Trophoblast cell (in vitro differentiated cells and primary cell): Measurements from ENCODE around the gene EMP2.

Experiments used
- DNase-seq, 2 donors: peaks; one replicate each; pipeline ENCODE4 v3.0.0-alpha.2; 2016
- H2AFZ ChIP-seq: 2 replicates; pipeline ENCODE4 v1.6.1; 2013; ENCODE audit warnings: low read length, moderate library complexity, mild to moderate bottlenecking; ENCODE audit not compliant: insufficient read depth, poor library complexity
- H2AK5ac ChIP-seq: 2 replicates; pipeline ENCODE4 v1.6.1; 2013; ENCODE audit warnings: mild to moderate bottlenecking, low read length
- H2BK120ac ChIP-seq: 2 replicates; pipeline ENCODE4 v1.6.1; 2013; ENCODE audit warnings: low read length, mild to moderate bottlenecking, moderate library complexity; ENCODE audit not compliant: insufficient read depth, poor library complexity
- H2BK12ac ChIP-seq: 2 replicates; pipeline ENCODE4 v1.6.1; 2013; ENCODE audit warnings: mild to moderate bottlenecking, low read length, moderate library complexity
- H2BK5ac ChIP-seq: 2 replicates; pipeline ENCODE4 v1.6.1; 2013; ENCODE audit warnings: low read length, low read depth, moderate library complexity, mild to moderate bottlenecking; ENCODE audit not compliant: poor library complexity
- H3K14ac ChIP-seq: 2 replicates; pipeline ENCODE4 v1.6.1; 2013; ENCODE audit warnings: mild to moderate bottlenecking, low read length
- H3K18ac ChIP-seq: 2 replicates; pipeline ENCODE4 v1.6.1; 2013; ENCODE audit warnings: mild to moderate bottlenecking, low read length
- H3K23ac ChIP-seq: 2 replicates; pipeline ENCODE4 v1.6.1; 2013; ENCODE audit warnings: low read length
- H3K27ac ChIP-seq: 2 replicates; pipeline ENCODE4 v1.5.1; 2013; ENCODE audit warnings: low read depth, mild to moderate bottlenecking, inconsistent platforms, low read length, moderate library complexity
- H3K27me3 ChIP-seq: 2 replicates; pipeline ENCODE4 v1.6.1; 2013; ENCODE audit warnings: inconsistent platforms, mild to moderate bottlenecking, low read length, moderate library complexity; ENCODE audit not compliant: insufficient read depth
- H3K36me3 ChIP-seq, 2 experiments: 1 replicate in 1 of 2; 2 replicates in 1 of 2; pipeline ENCODE4 v1.6.1; 2013; ENCODE audit warnings: low read length in 2 of 2, mild to moderate bottlenecking in 2 of 2, moderate library complexity in 1 of 2; ENCODE audit not compliant: insufficient read depth in 2 of 2, control insufficient read depth in 1 of 2
- H3K4ac ChIP-seq: 2 replicates; pipeline ENCODE4 v1.6.1; 2013; ENCODE audit warnings: low read depth, mild to moderate bottlenecking, low read length, moderate library complexity
- H3K4me1 ChIP-seq, 2 experiments: 1 replicate in 1 of 2; 2 replicates in 1 of 2; pipeline ENCODE4 v1.6.1; 2013; ENCODE audit warnings: low read length in 2 of 2, mild to moderate bottlenecking in 2 of 2, moderate library complexity in 1 of 2; ENCODE audit not compliant: insufficient read depth in 2 of 2, control insufficient read depth in 1 of 2
- H3K4me2 ChIP-seq: 2 replicates; pipeline ENCODE4 v1.6.1; 2013; ENCODE audit warnings: inconsistent platforms, mild to moderate bottlenecking, low read length, moderate library complexity
- H3K4me3 ChIP-seq: 2 replicates; pipeline ENCODE4 v1.5.1; 2013; ENCODE audit warnings: mild to moderate bottlenecking, low read depth, low read length, inconsistent platforms
- H3K79me1 ChIP-seq: one replicate; pipeline ENCODE4 v1.6.1; 2013; ENCODE audit warnings: low read length
- H3K79me2 ChIP-seq: 2 replicates; pipeline ENCODE4 v1.6.1; 2013; ENCODE audit warnings: low read length, mild to moderate bottlenecking; ENCODE audit not compliant: control insufficient read depth, insufficient read depth, poor library complexity
- H3K9ac ChIP-seq: 2 replicates; pipeline ENCODE4 v1.6.1; 2013; ENCODE audit warnings: mild to moderate bottlenecking, low read length
- H3K9me3 ChIP-seq: 2 replicates; pipeline ENCODE4 v1.6.1; 2013; ENCODE audit warnings: low read depth, mild to moderate bottlenecking, control low read depth, inconsistent platforms, low read length; ENCODE audit not compliant: insufficient read depth
- H4K12ac ChIP-seq: 2 replicates; pipeline ENCODE4 v1.6.1; 2013; ENCODE audit warnings: low read depth, mild to moderate bottlenecking, low read length, moderate library complexity
- H4K8ac ChIP-seq: 2 replicates; pipeline ENCODE4 v1.6.1; 2013; ENCODE audit warnings: low read depth, mild to moderate bottlenecking, low read length, moderate library complexity
- H4K91ac ChIP-seq: one replicate; pipeline ENCODE4 v1.6.1; 2013; ENCODE audit warnings: low read depth, mild to moderate bottlenecking, low read length, moderate library complexity
- WGBS: extraction: QIAGEN DNeasy Blood & Tissue Kit; methylation state at CpG from one replicate; pipeline ENCODE4 v1.1.7; 2013; ENCODE audit warnings: missing lambda C conversion rate; ENCODE audit not compliant: insufficient read length, insufficient coverage; ENCODE audit errors: extremely low coverage; 5-methylcytosine and 5-hydroxymethylcytosine counted together

EMP2 gene

DNA sequence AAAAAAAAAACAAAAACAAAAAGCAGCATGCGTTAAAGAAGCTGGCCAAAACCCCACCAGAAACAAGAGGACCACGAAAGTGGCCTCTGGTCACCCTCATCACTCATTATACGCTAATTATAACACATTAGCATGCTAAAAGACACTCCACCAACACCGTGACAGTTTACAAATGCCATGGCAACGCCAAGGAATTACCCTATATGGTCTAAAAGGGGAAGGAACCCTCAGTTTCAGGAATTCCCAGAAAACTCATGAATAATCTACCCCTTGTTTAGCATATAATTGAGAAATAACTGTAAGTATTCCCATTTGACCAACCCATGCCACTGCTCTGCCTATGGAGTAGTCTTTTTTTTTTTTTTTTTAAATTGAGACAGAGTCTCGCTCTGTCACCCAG lies 77.6 kb downstream of the EMP2 start:
- no peak overlapping the region for H2AK5ac ChIP-seq
- H4K91ac ChIP-seq: no peak overlapping the region
- H2BK5ac ChIP-seq: no peak overlapping the region
- H3K4ac ChIP-seq: no peak overlapping the region
- no peak overlapping the region for H3K18ac ChIP-seq
- DNase-seq: no peak
- H3K79me2 ChIP-seq: no peaks in the 10 kb centered on the region
- H3K9ac ChIP-seq: no peak overlapping the region
- no peak overlapping the region for H3K23ac ChIP-seq
- H3K27me3 ChIP-seq: no peaks in the 10 kb centered on the region
- H3K79me1 ChIP-seq: no peaks in the 10 kb centered on the region
- no peak overlapping the region for H2AFZ ChIP-seq
- H4K8ac ChIP-seq: no peak overlapping the region
- peaks cover 0 to 9% of the 10 kb centered on the region in 2 experiments for H3K4me1 ChIP-seq
- peaks cover 1% of the 10 kb centered on the region for H3K9me3 ChIP-seq
- no peak overlapping the region for H3K4me3 ChIP-seq
- H2BK12ac ChIP-seq: no peak overlapping the region
- no CpG with 5 or more reads among the region's 6 CpGs for WGBS
- no peak overlapping the region for H3K14ac ChIP-seq
- H4K12ac ChIP-seq: no peak overlapping the region
- no peaks in the 10 kb centered on the region for H3K36me3 ChIP-seq
- H3K4me2 ChIP-seq: no peak overlapping the region
- H3K27ac ChIP-seq: no peak overlapping the region
- H2BK120ac ChIP-seq: no peak overlapping the region

GRCh38 chr16:10501016-10501607 lies 79.3 kb downstream of the EMP2 start:
- Histone ChIP-seq H4K8ac (no peak overlapping the region), H4K91ac (no peak overlapping the region), H3K4me2 (no peak overlapping the region), H3K27me3 (no peaks in the 10 kb centered on the region), H3K27ac (no peak overlapping the region), H4K12ac (no peak overlapping the region), H2BK5ac (no peak overlapping the region), H3K4me1 (peaks cover 0 to 9% of the 10 kb centered on the region in 2 experiments), H3K4me3 (no peak overlapping the region), H3K36me3 (no peaks in the 10 kb centered on the region), H3K18ac (no peak overlapping the region), H3K79me2 (no peaks in the 10 kb centered on the region), H3K14ac (no peak overlapping the region), H3K23ac (no peak overlapping the region), H2BK120ac (no peak overlapping the region), H3K4ac (no peak overlapping the region), H2AK5ac (no peak overlapping the region), H3K9me3 (peaks cover 1% of the 10 kb centered on the region), H3K9ac (no peak overlapping the region), H2BK12ac (no peak overlapping the region), H2AFZ (no peak overlapping the region), H3K79me1 (no peaks in the 10 kb centered on the region)
- DNase-seq: no peak
- WGBS: no CpG with 5 or more reads among the region's 2 CpGs

DNA sequence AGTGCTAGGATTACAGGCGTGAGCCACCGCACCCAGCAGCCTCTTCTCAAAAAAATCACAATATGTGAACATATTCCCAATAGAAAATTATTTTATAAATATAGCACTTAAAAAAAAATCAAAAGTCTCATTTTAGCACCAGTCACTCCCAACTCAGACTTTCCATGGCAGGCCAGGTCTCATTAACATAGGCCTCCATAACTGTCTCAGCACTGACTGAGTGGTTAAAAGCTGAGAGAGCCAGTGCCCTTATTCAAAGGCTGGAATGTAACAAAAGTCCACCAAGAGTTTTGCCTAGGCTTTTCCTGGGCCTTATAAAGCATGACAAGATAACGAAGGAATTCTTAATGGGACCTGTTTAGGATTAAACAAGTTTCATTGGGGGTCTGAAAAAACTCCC lies 79.8 kb downstream of the EMP2 start:
- Histone ChIP-seq H4K8ac (no peak overlapping the region), H3K14ac (no peak overlapping the region), H2BK120ac (no peak overlapping the region), H3K23ac (no peak overlapping the region), H3K4ac (no peak overlapping the region), H3K27ac (no peak overlapping the region), H3K27me3 (no peaks in the 10 kb centered on the region), H4K12ac (no peak overlapping the region), H3K4me1 (peaks cover 0 to 9% of the 10 kb centered on the region in 2 experiments), H3K9me3 (peaks cover 1% of the 10 kb centered on the region), H3K79me2 (no peaks in the 10 kb centered on the region), H2BK5ac (no peak overlapping the region), H3K4me2 (no peak overlapping the region), H4K91ac (no peak overlapping the region), H2BK12ac (no peak overlapping the region), H3K79me1 (no peaks in the 10 kb centered on the region), H3K4me3 (no peak overlapping the region), H3K36me3 (no peaks in the 10 kb centered on the region), H3K9ac (no peak overlapping the region), H3K18ac (no peak overlapping the region), H2AK5ac (no peak overlapping the region), H2AFZ (no peak overlapping the region)
- no peak for DNase-seq
- WGBS: no CpG with 5 or more reads among the region's 3 CpGs

GRCh38 chr16:10497132-10498101 lies 83.0 kb downstream of the EMP2 start:
- no peak overlapping the region for H3K18ac ChIP-seq
- H2BK5ac ChIP-seq: no peak overlapping the region
- no peak overlapping the region for H4K8ac ChIP-seq
- no peaks in the 10 kb centered on the region for H3K27me3 ChIP-seq
- no peak overlapping the region for H2AK5ac ChIP-seq
- H3K4ac ChIP-seq: no peak overlapping the region
- no peaks in the 10 kb centered on the region for H3K36me3 ChIP-seq
- H3K27ac ChIP-seq: no peak overlapping the region
- H4K91ac ChIP-seq: no peak overlapping the region
- no peak overlapping the region for H3K4me2 ChIP-seq
- no peak overlapping the region for H4K12ac ChIP-seq
- H3K9me3 ChIP-seq: peaks cover 4% of the 10 kb centered on the region
- no peaks in the 10 kb centered on the region for H3K79me1 ChIP-seq
- H2BK12ac ChIP-seq: no peak overlapping the region
- no peak overlapping the region for H2BK120ac ChIP-seq
- H3K4me1 ChIP-seq: peaks cover 0 to 3% of the 10 kb centered on the region in 2 experiments
- DNase-seq: no peak
- H3K79me2 ChIP-seq: no peaks in the 10 kb centered on the region
- peak overlapping the region; percentile 31 for H3K4me3 ChIP-seq
- WGBS: no CpG with 5 or more reads among the region's 13 CpGs
- no peak overlapping the region for H3K14ac ChIP-seq
- H2AFZ ChIP-seq: no peak overlapping the region
- H3K23ac ChIP-seq: no peak overlapping the region
- H3K9ac ChIP-seq: no peak overlapping the region
